ENCODE measurements around the gene CPAMD8.
"Not testable (repeated sequence)": the region's sequence is repeated elsewhere in the genome, so short reads cannot be mapped to it uniquely, and the experiment has no call there.

CPAMD8 gene

DNA sequence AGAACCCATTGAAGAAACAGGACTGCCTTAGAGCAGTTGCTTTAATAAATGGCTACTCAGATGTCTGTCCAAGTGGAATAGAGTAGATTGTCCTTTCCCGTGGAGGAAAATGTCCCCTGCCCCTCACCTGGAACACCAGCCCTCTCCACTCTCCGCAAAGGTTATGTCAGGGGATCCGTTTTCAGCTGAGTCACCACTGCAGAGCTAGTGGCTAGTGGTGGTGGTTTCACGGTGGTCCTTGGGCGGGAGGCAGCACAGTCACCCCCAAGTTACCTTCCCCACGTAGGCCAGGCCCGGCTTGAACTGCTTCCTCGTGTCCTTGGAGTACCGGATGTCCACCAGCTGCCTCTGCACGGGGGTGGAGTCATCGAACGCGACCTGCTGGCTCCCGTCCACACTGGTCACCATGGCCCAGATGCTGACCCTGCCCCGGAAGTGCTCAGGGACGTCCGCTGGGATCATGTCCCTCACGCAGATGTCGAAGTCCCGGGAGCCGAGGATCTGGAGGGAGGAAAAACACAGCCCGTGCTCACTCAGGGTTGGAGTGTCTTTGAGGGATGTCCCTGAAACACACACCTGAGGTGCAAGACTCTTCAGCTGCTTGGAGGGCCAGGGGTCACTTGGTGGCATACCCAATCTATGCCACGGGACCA is 29.6 kb downstream of the CPAMD8 start:
- DNase-seq: not testable (repeated sequence)

DNA sequence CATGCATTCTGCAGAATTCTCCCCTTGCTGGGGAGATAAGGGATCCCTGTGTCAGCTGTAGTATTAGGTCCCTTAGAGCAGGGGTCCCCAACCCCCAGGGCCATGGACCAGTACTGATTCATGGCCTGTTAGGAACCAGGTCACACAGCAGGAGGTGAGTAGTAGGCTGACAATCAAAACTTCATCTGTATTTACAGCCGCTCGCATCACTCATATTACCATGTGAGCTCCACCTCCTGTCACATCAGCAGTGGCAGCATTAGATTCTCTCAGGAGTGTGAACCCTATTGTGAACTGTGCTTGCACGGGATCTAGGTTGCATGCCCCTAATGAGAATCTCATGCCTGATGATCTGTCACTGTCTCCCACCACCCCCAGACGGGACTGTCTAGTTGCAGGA is 37.9 kb downstream of the CPAMD8 start:
- DNase-seq: no peak

DNA sequence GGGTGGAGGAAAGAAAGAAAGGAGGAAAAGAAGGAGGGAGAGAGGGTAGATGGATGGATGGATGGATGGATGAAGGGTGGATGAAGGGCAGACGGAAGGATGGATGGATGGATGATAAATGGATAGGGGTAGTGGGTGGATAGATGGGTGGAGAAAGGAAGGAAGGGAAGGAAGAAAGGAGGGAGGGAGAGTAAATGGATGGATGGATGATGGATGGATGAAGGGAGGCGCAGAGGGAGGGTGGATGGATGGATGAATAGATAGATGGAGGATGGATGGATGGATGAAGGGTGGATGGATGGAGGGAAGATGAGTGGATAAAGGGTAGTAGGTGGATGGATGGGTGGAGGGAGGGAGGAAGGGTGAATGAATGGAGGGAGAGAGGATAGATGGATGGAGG is 41.2 kb downstream of the CPAMD8 start:
- DNase-seq: no peak

DNA sequence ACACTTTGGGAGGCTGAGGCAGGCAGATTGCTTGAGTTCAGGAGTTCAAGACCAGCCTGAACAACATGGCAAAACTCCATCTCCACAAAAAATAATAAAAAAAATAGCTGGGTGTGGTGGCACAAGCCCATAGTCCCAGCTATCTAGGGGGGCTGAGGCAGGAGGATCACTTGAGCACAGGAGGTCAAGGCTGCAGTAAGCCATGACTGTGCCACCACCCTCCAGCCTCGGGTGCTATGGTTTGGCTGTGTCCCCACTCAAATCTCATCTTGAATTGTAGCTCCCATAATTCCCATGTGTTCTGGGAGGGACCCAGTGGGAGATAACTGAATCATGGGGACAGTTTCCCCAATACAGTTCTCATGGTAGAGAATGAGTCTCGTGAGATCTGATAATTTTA is 44.0 kb downstream of the CPAMD8 start:
- not testable (repeated sequence) for DNase-seq

DNA sequence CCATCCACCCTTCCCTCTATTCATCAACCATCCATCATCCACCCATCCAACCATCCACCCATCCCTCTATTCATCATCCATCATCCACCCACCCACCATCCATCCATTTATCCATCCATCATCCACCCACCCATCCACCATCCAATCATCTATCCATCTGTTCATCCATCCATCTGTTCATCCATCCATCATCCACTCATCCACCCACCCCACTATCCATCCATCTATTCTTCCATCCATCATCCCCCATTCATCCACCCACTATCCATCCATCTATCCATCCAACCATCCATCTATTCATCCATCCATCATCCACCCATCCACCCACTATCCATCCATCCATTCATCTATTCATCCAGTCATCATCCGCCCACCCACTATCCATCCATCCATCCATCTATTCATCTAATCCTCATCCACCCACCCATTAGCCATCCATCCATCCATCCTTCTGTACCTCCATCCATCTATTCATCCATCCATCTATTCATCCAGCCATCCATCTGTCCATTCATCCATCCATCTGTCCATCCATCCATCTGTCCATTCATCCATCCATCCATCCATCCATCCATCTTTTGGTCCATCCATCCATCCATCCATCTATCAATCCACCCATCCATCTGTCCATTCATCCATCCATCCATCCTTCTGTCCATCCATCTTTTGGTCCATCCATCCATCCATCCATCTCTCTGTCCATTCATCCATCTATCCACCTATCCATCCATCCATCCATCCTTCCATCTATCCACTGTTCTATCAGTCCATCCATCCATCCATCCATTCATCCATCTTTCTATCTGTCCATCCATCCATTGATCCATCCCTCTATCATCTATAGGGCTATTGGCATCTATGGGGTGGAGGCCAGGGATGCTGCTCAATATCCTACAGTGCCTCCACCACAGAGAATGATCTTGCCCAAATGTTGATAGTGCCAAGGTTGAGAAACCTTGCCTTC is 47.5 kb downstream of the CPAMD8 start:
- DNase-seq: no peak

DNA sequence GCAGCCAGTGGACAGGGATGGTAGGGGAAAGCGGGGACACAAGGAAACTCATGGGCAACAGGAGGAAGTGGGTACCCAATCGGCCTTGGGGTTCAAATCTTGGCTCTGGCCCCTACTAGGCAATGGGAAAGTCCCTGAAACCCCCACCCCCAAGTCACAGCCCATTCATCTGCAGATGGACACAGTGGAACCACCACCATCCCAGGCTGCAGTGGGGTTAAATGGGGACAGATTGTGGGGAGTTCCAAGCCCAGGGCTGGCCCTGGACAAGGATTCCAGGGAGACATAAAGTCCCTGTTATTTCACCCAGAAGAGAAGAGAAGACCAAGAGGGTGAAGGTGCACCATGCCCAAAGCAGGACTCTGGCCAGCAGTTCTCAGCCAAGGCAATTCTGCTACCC is 48.5 kb downstream of the CPAMD8 start:
- DNase-seq: no peak

DNA sequence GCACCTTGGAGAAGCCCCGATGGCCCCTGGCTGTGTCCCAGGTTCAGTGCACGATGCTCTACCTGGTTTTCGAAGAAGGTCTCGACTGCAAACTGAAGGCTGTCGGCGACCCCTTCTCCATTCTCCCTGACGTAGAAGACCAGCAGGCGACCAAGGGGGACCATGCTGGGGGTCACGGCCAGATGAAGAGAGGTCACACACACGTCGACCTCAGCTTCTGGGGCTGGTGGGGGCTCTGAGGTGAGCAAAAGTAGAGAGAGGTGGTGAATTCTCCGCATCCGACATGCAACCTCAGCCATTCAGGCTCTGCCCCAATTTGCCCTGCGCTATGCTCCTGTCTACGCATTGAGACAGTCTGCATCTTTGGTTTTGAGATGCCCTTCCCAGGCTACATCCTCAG is 49.3 kb downstream of the CPAMD8 start:
- DNase-seq: no peak

DNA sequence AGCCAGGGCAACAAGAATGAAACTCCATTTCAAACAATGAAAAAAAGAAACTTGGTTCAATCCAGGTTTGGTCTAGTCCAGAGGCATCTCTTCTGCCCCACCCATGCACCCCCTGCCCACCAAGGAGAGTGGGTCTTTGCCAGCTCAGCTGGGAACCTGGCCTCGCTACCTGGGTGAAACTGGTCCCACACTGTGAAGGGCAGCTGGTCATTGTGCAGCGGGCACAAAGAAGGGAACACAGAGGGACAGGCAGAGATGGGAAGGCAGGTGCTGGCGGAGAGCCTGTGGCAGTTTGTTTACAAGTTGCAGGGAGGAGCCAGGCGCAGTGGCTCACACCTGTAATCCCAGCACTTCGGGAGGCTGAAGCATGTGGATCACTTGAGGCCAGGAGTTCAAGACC is 50.2 kb downstream of the CPAMD8 start:
- no peak for DNase-seq

DNA sequence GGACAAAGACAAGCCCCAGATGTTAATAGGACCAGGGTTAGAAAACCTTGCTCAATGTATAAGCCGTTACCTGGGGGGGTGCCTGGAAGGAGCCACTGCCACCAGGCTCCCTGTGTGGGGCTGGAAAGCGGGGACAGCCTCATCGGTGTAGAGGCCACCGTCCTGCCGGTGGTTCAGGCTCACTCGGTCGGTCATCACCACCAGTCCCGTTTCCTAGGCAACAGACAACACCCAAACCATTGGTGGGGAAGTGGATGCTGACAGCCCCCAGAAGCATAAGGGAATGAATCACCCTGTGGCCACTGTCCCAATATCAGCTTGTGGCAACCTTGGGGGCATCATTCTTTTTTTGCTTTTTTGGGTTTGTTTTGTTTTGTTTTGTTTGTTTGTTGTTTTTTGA is 55.8 kb downstream of the CPAMD8 start:
- no peak for DNase-seq

DNA sequence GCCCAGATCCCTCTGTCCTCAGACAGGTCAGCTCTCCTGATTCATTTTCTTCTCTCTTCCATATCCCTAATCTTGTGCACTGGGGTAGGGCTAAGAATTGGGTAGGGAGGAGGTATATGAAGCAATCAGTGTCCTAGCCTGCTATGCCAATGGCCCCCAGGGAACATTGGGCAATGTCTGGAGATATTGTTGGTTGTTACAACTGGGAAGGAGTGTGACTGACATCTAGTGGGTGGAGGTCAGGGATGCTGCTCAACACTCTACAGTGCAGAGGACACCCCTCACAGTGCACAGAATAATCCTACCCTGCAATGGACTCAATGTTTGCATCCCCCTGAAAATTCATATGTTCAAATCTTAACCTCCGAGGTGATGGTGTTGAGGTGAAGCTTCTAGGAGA is 57.5 kb downstream of the CPAMD8 start:
- no peak for DNase-seq

DNA sequence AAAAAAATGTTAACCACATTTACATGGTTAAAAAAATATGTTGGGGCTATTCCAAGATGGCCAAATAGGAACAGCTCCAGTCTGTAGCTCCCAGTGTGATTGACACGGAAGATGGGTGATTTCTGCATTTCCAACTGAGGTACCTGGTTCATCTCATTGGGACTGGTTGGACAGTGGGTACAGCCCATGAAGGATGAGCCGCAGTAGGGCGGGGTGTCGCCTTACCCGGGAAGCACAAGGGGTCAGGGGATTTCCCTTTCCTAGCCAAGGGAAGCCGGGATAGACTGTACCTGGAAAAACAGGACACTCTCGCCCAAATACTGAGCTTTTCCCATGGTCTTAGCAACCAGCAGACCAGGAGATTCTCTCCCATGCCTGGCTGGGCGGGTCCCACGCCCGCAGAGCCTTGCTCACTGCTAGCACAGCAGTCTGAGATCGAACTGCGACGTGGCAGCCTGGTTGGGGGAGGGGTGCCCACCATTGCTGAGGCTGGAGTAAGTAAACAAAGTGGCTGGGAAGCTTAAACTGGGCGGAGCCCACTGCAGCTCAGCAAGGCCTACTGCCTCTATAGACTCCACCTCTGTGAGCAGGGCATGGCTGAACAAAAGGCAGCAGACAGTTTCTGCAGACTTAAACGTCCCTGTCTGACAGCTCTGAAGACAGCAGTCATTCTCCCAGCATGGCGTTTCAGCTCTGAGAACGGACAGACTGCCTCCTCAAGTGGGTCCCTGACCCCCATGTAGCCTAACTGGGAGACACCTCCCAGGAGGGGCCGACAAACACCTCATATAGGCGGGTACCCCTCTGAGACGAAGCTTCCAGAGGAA is 65.4 kb downstream of the CPAMD8 start:
- not testable (repeated sequence) for DNase-seq

DNA sequence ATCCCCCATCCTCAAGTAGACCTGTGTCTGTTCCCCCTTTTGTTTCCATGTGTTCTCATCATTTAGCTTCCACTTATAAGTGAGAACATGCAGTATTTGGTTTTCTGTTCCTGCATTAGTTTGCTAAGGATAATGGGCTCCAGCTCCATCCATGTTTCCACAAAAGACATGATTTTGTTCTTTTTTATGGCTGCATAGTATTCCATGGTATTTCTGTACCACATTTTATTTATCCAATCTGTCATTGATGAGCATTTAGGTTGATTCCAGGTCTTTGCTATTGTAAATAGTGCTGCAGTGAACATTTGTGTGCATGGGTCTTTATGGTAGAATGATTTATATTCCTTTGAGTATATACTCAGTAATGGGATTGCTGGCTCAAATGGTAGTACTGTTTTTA is 68.3 kb downstream of the CPAMD8 start:
- DNase-seq: not testable (repeated sequence)

DNA sequence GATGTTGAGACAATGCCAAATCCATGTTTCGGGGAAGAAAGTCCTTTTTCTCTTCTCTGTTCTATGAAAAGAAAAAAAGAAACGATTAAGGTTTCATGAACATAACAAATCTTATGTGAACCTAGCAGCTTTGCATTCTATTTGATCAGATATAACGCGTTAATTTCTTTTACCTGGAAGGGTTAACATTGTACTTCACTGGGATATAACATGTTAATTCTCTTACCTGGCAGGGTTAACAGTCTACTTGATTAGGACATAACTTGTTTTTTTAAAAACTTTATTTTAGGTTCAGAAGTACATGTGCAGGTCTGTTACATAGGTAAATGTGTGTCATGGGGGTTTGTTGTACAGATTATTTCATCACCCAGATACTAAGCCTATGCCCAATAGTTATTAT is 68.8 kb downstream of the CPAMD8 start:
- DNase-seq: no peak

DNA sequence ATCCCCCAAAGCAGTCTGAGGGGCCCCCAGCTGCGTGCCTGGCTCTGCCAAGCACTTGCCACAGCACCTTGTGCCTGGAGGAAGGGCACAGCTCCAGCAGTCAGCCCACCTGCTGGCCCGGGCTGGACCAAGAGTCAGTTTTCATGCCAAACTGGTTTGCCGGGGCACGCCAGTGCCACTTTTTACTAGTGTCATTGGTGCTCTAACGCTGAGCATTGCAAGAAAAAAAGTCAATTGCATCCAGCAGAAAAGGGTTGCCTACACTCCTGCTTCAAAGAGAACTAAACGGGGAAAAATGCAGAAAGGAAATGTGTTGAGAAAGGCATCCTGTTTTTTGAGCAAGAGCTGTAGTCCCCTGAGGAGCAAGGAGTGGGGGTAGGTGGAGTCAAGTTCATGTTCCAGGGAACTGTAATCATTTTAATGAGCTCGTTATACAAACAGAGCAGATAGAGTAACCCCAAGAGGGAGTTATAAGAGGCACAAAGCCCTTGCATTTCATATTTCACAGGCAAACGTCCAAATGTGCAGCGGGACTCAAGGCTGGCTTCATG is 69.4 kb downstream of the CPAMD8 start:
- DNase-seq: no peak

DNA sequence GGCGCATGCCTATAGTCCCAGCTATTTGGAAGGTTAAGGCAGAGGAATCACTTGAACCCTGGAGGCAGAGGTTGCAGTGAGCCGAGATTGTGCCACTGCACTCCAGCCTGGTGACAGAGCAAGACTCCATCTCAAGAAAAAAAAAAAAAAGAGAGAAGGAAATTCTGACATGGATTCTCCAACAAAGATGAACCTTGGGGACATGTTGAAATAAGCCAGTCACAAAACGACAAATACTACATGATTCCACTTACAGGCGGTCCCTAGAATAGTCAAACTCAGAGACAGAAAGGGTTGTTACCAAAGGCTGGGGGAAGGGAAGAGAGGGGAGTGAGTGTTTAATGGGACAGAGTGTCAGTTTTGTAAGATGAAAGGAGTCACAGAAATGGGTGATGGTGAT is 71.4 kb downstream of the CPAMD8 start:
- DNase-seq: no peak

DNA sequence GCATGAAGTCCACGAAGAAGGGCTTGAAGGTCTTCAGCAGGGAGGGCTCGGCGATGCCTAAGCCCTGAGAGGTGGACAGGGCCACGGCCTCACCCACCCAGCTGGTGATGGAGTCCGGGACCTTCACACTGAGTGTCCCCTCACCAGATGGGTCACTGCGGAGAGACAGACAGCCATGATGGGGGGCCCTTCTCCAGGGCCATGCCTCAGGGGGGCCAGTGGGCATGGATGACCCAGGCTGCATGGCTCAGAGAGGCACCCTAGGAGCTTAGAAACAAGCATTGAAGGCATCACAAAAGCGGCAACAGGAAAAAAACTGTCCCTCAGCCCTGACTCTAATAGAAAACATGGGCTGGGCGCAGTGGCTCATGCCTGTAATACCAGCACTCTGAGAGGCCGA is 74.6 kb downstream of the CPAMD8 start:
- no peak for DNase-seq

DNA sequence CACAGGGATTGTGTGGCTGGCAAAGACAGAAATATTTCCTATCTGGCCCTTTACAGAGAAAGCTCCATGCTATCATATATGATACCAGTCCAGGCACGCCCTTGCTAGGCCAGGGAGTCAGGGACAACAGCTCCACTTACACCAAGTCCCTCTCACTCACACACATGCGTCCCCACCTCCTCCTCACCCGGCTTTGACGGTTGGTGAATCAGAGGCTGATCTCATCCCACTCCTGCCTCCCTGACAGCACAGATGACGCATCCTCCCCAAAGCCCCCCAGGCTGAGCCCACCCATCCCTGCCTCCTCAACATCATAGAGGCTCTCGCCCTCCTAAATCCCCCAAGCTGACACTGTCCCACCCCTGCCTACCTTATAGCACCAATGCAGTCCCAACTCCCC is 75.1 kb downstream of the CPAMD8 start:
- no peak for DNase-seq

DNA sequence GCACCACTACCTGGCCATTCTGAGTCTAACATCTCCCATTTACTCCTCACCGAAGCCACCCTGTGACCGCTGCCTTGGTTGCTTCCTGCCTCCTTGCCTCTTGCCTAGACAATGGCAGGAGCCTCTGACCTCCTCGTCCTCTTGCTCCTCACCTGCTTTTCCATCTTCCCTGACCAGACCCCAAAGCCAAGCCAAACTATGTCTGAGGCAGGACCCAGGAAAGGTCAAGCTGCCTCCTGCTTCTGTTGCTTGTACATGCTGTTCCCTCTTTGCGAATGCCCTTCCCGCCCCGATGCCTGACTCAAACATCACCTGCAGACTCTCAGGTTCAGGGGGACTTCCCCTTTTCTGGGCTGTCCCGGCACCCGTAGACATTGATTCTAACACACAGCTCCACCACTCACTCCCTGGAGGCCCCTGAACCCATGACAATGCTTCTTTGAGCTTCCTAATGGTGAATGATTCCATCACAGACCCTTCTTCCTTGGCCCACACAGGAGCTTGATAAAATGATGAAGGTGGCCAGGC is 77.0 kb downstream of the CPAMD8 start:
- no peak for DNase-seq

DNA sequence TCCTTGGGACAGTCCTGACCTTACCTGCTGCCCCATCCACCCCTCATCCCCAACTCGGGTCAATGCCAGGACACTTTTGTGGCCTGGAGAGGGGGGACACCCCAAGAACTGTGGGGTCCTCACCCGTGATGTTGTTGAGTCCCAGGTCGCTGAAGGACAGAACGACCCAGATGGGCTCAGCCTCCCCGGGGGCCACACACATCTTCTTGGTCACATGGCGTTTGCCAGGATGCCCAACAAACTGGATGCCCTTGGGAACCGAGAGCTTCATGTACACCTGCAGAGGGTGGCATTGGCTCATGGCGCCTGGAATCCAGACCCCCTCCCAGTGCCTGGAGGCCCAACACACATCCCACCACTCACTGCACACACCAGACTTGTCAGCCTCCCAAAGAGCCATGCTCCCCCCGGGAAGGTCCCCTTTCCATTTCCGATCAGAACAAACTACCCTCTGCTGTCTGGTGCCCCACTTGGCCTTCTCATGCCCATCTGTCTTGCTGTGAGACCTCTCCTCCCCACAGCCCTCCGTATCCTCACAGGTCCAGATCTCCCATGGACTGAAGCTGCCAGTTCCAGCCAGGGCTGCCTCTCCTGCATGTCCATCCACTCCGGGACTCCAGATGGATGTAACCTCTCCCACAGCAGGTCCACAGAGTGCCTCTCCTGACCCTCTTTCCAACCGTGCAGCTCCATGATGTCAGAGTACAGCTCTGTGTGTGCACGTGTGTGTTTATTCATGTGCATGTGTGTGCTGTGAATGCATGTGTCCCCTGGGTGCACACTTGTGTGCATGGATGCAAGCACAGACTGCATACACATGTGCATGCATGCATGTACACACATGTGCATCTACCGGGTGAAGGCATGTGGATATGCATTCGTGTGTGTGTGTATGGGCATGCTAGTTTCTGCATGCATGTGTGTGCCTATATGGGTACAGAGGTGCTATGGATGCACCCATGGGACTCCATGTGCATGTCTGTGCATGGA is 79.4 kb downstream of the CPAMD8 start:
- no peak for DNase-seq

DNA sequence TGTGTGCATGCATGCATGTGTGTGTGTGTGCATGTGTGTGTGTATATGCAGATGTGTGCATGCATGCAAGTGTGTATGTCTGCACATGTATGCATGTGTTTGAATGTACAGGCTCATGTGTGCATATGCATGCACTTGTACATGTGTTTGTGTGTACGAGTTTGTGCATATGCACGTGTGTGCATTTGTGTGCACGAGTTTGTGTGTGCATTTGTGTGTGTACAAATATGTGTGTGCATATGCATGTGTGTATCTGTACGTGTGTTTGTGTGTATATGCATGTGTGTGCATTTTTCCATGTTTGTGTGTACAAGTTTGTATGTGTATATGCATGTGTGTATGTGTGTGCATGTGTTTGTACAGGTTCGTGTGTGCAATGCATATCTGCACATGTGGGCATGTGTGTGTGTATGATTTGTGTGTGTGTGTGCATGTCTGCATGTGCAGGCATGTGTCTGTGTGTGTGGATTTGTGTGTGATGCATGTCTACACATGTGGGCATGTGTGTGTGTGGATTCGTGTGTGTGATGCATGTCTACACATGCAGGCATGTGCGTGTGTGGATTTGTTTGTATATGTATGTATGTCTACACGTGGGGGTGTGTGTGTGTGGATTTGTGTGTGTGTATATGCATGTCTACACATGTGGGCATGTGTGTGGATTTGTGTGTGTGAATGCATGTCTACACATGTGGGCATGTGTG is 80.7 kb downstream of the CPAMD8 start:
- no peak for DNase-seq

DNA sequence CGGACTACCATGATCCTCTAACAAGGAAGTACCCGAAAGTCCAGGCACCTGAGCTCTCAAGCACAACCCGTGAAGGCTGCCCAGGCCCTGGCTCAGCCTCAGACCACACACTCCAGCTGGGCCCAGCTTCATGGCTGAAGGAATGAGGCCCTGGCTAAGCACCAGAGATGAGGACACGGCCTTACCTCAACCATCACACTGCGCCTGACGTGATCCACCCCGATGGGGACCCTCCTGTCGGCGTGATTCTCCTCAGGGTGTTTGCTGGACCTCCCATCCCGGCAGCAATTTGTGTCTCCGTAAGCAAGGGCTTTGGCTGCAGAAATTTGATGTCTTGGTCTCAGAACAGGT is 81.3 kb downstream of the CPAMD8 start:
- no peak for DNase-seq

Data from CD4-positive, alpha-beta T cell treated with Interleukin-10 for 1 hour (primary cell).